HG02840 (cell line): Measurements from ENCODE around the gene PTK7.
"Not testable (repeated sequence)": the region's sequence is repeated elsewhere in the genome, so short reads cannot be mapped to it uniquely, and the experiment has no call there.

Source experiments
- ATAC-seq: cut with Tn5 transposase; IDR thresholded peaks from one replicate; pipeline ENCODE4 v1.9.1; 2021; ENCODE audit warnings: mild to moderate bottlenecking, moderate library complexity, moderate number of reproducible peaks; ENCODE audit not compliant: unreplicated experiment, low FRiP score

The PTK7 gene

GRCh38 chr6:43075670-43076463 is at the start of gene PTK7:
PTK7 (plus strand) TSS chr6:43076314; CDS start chr6:43076489, 175 bp downstream.
- ATAC-seq: no peak

- no peak for ATAC-seq
Observed at GRCh38 chr6:43026365-43026764, 49.7 kb upstream of the PTK7 start.

DNA sequence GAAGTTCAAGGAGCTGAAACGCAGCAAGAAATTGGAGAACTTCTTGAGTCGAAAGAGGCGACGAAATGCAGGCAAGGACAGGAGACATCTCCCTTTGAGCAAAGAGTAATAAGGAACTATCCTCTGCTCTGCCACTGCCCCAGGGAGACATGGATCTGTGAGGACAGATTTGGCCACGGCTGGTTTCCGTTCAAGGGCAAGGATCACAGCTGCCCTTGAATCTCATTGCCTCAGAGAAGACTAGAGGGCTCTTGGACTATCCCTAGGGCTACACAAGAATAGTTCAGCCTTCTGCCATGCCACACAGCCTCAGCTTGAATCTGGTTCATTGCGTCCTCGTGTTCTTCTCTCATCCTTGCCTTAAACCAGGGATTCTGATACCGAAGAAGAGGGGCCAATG is 47.0 kb upstream of the PTK7 start:
- no peak for ATAC-seq

DNA sequence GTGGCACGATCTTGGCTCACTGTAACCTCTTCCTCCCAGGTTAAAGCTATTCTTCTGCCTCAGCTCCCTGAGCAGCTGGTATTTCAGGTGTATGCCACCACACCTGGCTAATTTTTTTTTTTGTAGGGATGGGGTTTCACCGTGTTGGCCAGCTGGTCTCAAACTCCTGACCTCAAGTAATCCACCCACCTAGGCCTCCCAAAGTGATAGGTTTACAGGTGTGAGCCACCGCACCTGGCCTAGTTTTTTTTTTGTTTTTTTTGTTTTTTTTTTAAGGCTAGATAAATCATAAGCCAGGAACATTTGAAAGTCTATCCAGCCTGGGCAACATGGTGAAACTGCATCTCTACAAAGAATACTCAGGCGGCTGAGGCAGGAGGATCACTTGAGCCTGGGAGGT is 43.8 kb upstream of the PTK7 start:
- ATAC-seq: no peak

DNA sequence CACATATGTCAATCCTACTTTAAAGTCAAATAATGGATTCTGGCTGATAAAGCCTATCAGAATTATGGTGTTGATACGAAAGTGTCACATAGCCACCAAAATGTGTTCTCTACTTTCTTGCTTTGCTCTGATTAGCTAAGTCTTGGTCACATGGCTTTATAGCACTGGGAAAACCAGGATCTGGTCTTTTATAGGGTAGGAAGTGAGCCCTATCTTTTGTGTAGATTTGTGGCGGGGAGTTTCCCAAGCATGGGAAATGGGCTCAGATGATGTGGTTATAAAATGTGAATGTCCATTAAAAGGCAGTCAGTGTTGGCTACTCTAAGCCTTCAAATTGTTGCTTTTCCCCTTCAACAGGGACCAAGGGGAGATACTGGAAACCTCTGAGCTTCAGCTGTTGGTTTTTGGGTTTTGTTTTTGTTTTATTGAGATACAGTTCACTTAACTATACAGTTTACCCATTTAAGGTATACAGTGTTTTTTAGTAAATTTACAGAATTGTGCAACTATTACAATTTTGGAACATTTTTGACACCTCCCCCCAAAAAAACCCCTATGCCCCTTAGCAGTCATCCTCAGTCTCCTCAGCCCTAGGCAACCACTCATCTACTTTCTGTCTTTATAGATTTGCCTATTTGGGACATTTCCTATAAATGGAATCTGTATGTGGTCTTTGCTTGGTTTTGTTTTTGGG is 42.5 kb upstream of the PTK7 start:
- ATAC-seq: no peak

DNA sequence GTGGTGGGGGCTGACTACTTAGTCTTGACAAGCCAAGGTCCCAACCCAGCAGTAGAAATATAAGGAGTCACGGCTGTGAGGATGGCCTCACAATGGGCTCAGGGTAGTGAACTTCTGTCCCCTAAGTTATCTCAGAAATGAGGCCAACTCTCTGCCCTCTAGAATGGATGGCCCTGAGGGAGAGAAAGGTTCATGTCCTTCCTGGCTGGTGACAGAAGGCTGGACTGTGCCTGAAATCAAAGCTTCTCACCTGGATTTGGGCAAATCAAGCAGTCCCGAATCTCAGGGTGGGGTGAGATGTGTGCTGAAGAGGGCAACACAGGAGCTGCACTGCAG is 42.0 kb upstream of the PTK7 start:
- no peak for ATAC-seq

DNA sequence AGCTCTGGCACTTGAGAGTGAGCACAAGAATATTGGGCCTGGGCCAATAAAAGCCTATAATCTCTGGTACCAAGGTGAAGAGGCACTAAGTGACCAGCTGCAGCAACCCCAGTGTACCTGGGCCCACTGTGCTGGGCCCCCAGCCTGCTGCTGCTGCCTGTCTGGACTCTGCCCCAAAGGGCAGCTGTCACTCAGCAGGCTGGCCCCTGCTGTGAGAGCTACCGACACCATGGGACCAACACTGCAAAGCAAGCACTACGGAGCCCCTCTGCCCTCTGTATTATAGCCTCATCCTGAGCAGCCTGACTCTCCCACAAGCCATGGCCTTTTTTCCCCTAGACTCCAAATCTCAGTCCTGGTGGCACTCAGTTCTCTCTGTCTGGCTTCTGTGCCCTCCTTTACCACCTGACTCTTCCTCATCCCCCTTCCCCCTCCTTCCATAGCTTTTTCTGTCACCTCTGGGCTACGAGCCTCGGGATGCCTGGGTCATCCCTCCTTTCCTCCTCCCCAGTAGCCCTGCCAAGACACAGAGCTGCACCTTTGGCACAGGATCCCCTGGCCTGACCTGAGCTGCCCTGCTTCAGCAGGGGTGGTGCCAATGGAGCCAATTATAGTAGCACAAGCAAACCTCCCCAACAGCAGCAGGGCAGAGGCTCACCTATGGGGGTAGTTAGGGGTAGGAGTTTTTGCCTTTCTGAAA is 40.5 kb upstream of the PTK7 start:
- no peak for ATAC-seq

GRCh38 chr6:43036712-43037111 is 39.4 kb upstream of the PTK7 start:
- ATAC-seq: no peak

- ATAC-seq: no peak
Observed at GRCh38 chr6:43037197-43037596, 38.9 kb upstream of the PTK7 start.

GRCh38 chr6:43037706-43038105 is 38.4 kb upstream of the PTK7 start:
- ATAC-seq: no peak

- ATAC-seq: no peak
Observed at GRCh38 chr6:43038727-43039126, 37.4 kb upstream of the PTK7 start.

DNA sequence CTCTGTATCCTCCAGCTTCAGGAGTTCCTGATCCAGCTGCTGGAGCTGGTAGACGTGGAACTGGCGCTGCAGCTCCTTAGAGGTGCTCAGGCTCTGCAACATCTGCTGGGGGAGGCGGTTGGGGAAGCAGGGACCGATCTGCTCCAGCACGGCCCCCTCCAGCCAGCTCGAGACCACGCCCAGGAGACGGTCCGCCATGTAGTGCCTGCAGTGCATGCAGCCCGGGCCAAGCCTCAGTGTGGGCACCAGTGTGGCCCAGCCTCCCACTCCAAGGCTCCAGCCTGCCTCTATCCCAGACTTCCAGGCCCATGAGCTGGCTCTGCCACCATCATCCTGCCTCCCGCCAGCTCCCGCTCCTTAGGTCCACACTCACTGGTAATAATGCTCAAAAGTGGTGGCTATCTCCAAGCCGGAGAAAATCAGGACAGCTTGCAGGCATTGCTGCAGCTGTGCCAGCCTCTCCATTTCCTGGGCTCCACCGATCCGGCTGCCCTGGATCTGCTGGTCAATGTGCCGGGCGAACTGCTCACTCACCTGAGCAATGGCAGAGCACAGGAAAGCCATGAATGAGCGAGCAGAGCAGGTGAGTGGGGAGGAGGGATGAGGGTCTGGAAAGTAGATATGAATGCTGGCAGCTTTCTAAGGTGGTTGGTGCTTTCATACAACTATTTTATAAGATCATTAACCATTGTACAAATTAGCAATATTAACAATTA is 35.4 kb upstream of the PTK7 start:
- ATAC-seq: no peak

- ATAC-seq: not testable (repeated sequence)
Observed at GRCh38 chr6:43041475-43041874, 34.6 kb upstream of the PTK7 start.

- no peak for ATAC-seq
Observed at GRCh38 chr6:43043310-43043709, 32.8 kb upstream of the PTK7 start.

DNA sequence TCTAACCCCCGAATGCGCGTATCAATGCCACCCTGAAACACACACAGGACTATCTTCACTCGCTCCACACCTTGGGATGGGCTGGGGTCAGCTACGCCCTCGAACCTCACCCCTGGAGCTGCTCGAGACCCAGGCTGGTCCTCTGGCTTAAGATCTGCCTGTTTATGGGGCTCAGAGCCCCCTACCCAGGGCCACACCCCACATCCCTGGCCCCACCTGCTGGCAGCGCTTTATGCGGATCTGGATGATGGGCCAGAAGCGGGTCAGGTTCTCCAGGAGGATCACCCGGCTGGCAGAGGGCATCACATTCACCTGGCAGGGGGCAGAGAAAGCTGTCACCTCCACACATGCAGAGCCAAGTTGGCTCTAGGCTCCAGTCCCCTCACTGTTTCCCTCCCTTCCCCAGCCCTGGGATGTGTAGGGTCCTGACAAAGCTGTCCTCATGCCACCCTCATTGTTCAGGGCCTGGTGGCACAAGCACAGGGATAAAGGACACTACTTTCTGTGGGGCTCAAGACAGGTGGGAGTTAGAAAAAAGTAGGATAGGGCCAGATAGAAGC is 30.7 kb upstream of the PTK7 start:
- no peak for ATAC-seq

GRCh38 chr6:43047998-43048397 is 28.1 kb upstream of the PTK7 start:
- ATAC-seq: no peak

- no peak for ATAC-seq
Observed at GRCh38 chr6:43050981-43051380, 25.1 kb upstream of the PTK7 start.

DNA sequence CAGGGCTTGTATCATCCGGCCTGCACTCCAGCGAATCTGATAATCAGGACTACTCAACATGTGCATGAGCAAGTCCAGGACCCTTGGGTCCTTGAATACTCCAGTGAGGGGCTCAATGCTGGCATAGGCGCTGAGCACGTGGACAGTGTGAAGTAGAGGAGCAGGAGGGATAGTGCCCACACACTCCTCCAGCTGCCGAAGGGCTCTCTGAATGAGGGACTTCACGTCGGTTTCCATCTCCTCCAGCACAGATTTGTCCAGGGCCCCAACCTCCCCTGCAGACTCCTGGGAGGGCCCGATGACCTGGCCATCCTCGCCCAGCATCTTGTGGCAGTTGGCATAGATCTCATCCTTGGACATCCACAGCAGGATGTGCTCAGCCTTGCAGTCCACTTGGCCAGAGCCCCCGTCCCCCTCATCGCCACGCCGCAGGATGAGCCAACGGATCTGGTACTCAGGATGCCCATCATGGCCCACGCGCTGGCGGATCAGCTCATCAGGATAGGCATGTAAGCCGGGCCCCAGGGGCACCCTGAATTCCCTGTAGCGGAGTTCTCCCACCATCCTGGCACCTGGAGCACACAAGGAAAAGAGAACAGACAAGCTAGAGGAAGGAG is 23.8 kb upstream of the PTK7 start:
- no peak for ATAC-seq

DNA sequence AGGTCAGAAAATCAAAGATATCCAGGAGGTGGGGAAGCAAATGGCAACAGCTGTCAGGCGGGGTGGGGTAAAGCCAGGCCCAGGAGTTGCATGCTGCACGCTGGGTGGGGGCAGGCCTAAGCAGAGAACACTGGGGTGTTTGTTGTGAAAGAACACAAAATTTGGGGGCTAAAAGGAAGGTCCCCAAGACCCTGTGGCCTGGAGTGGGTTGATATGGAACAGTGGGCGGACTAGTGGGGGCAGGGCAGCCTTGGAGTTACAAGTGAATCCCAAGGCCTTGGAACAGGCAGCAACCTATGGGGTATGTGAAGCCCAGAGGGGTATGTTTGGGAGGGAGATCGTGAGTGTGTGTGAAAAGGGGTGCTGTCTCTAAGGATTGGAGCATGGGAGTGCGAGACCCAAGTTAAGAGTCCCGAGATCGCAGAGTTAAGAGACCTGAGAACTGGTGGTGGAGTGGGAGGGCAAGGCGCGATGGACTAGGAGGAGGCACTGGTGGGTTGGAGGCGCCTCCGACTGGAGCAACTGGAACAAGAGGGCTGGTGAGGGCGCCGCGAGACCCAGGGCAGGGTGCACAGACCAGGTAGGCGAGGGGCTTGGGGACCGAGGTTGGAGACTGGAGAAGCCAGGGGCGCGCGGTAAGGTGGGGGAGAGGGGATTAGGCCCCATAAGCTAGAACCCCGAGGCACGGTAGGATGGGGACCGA is 23.1 kb upstream of the PTK7 start:
- ATAC-seq: peak; percentile 17
